GM23338 (cell line): ENCODE measurements around the gene P4HA3. TPM values are rescaled to one million over a fixed set of nuclear protein-coding genes. Genes with fewer than 3 reads are reported as not detected.

Experiments
- ATAC-seq: fragments of 200-7000 bp; cut with Tn5 transposase; 3 replicates; pipeline ENCODE4 v1.9.1; 2020
- DNase-seq: peaks from one replicate; pipeline ENCODE4 v3.0.0-alpha.2; 2015; ENCODE audit warnings: low spot score
- H2AFZ ChIP-seq: fragments of 200-600 bp; sonication (generic); 2 replicates; pipeline ENCODE4 v1.8.0; 2016; ENCODE audit warnings: antibody characterized with exemption, mild to moderate bottlenecking, moderate library complexity
- H3F3A ChIP-seq: fragments of 200-600 bp; sonication (generic); replicated peaks from 2 replicates; pipeline ENCODE4 v1.8.0; 2017; ENCODE audit warnings: antibody characterized with exemption, mixed run types, low read depth
- H3K27ac ChIP-seq: fragments of 200-600 bp; sonication (generic); 2 replicates; pipeline ENCODE4 v1.6.1; 2016; ENCODE audit warnings: low read depth
- H3K27me3 ChIP-seq: fragments of 200-600 bp; sonication (generic); 2 replicates; pipeline ENCODE4 v1.8.0; 2016; ENCODE audit warnings: mild to moderate bottlenecking, mixed run types, moderate library complexity; ENCODE audit not compliant: insufficient read depth
- H3K36me3 ChIP-seq: fragments of 200-600 bp; sonication (generic); 2 replicates; pipeline ENCODE4 v1.8.0; 2016; ENCODE audit warnings: mild to moderate bottlenecking; ENCODE audit not compliant: insufficient read depth
- H3K4me1 ChIP-seq: fragments of 200-600 bp; sonication (generic); 2 replicates; pipeline ENCODE4 v1.8.0; 2016; ENCODE audit warnings: mild to moderate bottlenecking, moderate library complexity; ENCODE audit not compliant: insufficient read depth
- H3K4me2 ChIP-seq: fragments of 200-600 bp; sonication (generic); 2 replicates; pipeline ENCODE4 v1.7.1; 2017; ENCODE audit warnings: mixed run types
- H3K4me3 ChIP-seq: fragments of 200-600 bp; sonication (generic); 2 replicates; pipeline ENCODE4 v1.6.1; 2016; ENCODE audit warnings: mixed run types
- H3K79me2 ChIP-seq: fragments of 200-600 bp; sonication (generic); replicated peaks from 2 replicates; pipeline ENCODE4 v1.8.0; 2017; ENCODE audit warnings: mild to moderate bottlenecking; ENCODE audit not compliant: insufficient read depth
- H3K9me2 ChIP-seq: fragments of 200-600 bp; sonication (generic); 2 replicates; pipeline ENCODE4 v1.8.0; 2017; ENCODE audit not compliant: insufficient read depth
- H4K20me1 ChIP-seq: fragments of 200-600 bp; sonication (generic); replicated peaks from 2 replicates; pipeline ENCODE4 v1.8.0; 2017; ENCODE audit warnings: mild to moderate bottlenecking; ENCODE audit not compliant: insufficient read depth
- H3K27ac Mint-ChIP-seq: 2 replicates; pipeline ENCODE4 v1.8.0; 2020; ENCODE audit warnings: inconsistent platforms, mild to moderate bottlenecking, moderate library complexity, mixed read lengths
- H3K27me3 Mint-ChIP-seq: 3 replicates; pipeline ENCODE4 v1.8.0; 2022; ENCODE audit warnings: low read depth, mild to moderate bottlenecking, moderate library complexity, mixed read lengths, inconsistent platforms; ENCODE audit not compliant: insufficient read depth, poor library complexity
- H3K36me3 Mint-ChIP-seq: 3 replicates; pipeline ENCODE4 v1.8.0; 2021; ENCODE audit warnings: low read depth, mild to moderate bottlenecking, inconsistent platforms, moderate library complexity, mixed read lengths
- H3K4me1 Mint-ChIP-seq: 3 replicates; pipeline ENCODE4 v1.8.0; 2020; ENCODE audit warnings: mild to moderate bottlenecking, inconsistent platforms, mixed read lengths
- H3K4me3 Mint-ChIP-seq: 3 replicates; pipeline ENCODE4 v1.8.0; 2021; ENCODE audit warnings: moderate library complexity, mild to moderate bottlenecking, inconsistent platforms, mixed read lengths
- H3K9me3 Mint-ChIP-seq: 3 replicates; pipeline ENCODE4 v1.8.0; 2020; ENCODE audit warnings: moderate library complexity, mild to moderate bottlenecking, inconsistent platforms, mixed read lengths
- ETS1 ChIP-seq: IDR thresholded peaks from 2 replicates; pipeline ENCODE4 v1.6.1; 2016; ENCODE audit warnings: antibody characterized with exemption
- STAT1 ChIP-seq: IDR thresholded peaks from one replicate; pipeline ENCODE4 v1.6.1; 2016; ENCODE audit warnings: antibody characterized with exemption; ENCODE audit not compliant: unreplicated experiment
- ZNF114 ChIP-seq: fragments of 250-450 bp; sonication (Bioruptor Pico); IDR thresholded peaks from 2 replicates; pipeline ENCODE4 v1.5.0; 2020; ENCODE audit warnings: mild to moderate bottlenecking, moderate library complexity
- polyA plus RNA-seq: library from polyadenylated mRNA; unstranded; fragments of >200 nt; fragmentation: Nextera tagmentation; extraction: Ambion mirVana; gene quantifications from 2 replicates; pipeline ENCODE4 v1.2.1, GENCODE V29; 2016
- small RNA-seq: library from RNA; depleted of rRNA; stranded (forward); fragments of <200 nt; gene quantifications from one replicate; pipeline ENCODE3, GENCODE V24; 2014; ENCODE audit warnings: low replicate concordance
- total RNA-seq: library from RNA; depleted of rRNA; stranded (reverse); fragments of >200 nt; shearing (Covaris generic); gene quantifications from 2 replicates; pipeline ENCODE4 v1.2.3, GENCODE V29; 2014; rRNA removed

P4HA3 gene
- total and polyA plus RNA-seq, 2 experiments from 2014 or later, result 0.08 TPM; not detected in 1

- TF ChIP-seq ETS1 (no peak), STAT1 (no peak)
Observed at GRCh38 chr11:74221816-74222215, 89.6 kb downstream of the P4HA3 start (continued).

GRCh38 chr11:74220376-74220775 lies 91.1 kb downstream of the P4HA3 start:
- Mint-ChIP-seq H3K4me3 (no peak overlapping the region), H3K27ac (no peak overlapping the region), H3K36me3 (peaks cover 12% of the 10 kb centered on the region; the same call in 2 of the 3 replicates), H3K9me3 (0 out of 3 replicates have a peak, but pooled peaks cover 5% of the 10 kb centered on the region), H3K4me1 (peaks cover 2% of the 10 kb centered on the region; the same call in 2 of the 3 replicates), H3K27me3 (no peaks in the 10 kb centered on the region)
- Histone ChIP-seq H3K27me3 (no peaks in the 10 kb centered on the region), H3K79me2 (no peaks in the 10 kb centered on the region), H3F3A (no peaks in the 10 kb centered on the region), H3K27ac (no peak overlapping the region), H3K4me1 (no peaks in the 10 kb centered on the region), H3K4me3 (no peak overlapping the region), H3K4me2 (no peak overlapping the region), H3K9me2 (no peaks in the 10 kb centered on the region), H2AFZ (no peak overlapping the region), H4K20me1 (no peaks in the 10 kb centered on the region), H3K36me3 (no peaks in the 10 kb centered on the region)
- ATAC-seq (no peak), DNase-seq (no peak)
- TF ChIP-seq ETS1 (no peak), ZNF114 (no peak)

Small RNA genes within 50 kb of the gene (small RNA-seq; reads per million reads assigned to genes)
- gene RF00409, result not detected

Other genes starting within 250 kb of the P4HA3 start
- 25.6 and 29.5 TPM in 2 replicates for gene C2CD3, start 140.6 kb downstream of the P4HA3 start, total RNA-seq
- gene C2CD3, start 140.6 kb downstream of the P4HA3 start, polyA plus RNA-seq, result 14.4 and 15.5 TPM in 2 replicates
- 34.6 and 37.2 TPM in 2 replicates for gene PPME1, start 140.4 kb downstream of the P4HA3 start, total RNA-seq
- 29.6 and 32.1 TPM in 2 replicates for gene PPME1, start 140.4 kb downstream of the P4HA3 start, polyA plus RNA-seq
- 41.0 and 44.4 TPM in 2 replicates for gene PGM2L1, start 86.8 kb upstream of the P4HA3 start, total RNA-seq
- gene PGM2L1, start 86.8 kb upstream of the P4HA3 start, polyA plus RNA-seq, result 27.2 and 32.6 TPM in 2 replicates
- gene KCNE3, start 155.9 kb upstream of the P4HA3 start, total RNA-seq, result 4.3 and 10.6 TPM in 2 replicates
- 2.3 and 2.4 TPM in 2 replicates for gene KCNE3, start 155.9 kb upstream of the P4HA3 start, polyA plus RNA-seq
- gene LIPT2, start 182.1 kb upstream of the P4HA3 start, total RNA-seq, result 16.9 and 19.5 TPM in 2 replicates
- gene LIPT2, start 182.1 kb upstream of the P4HA3 start, polyA plus RNA-seq, result 5.9 and 8.2 TPM in 2 replicates